ENCODE data around the gene AJAP1.
"Not testable (repeated sequence)": the region's sequence is repeated elsewhere in the genome, so short reads cannot be mapped to it uniquely, and the experiment has no call there.

The AJAP1 gene

DNA sequence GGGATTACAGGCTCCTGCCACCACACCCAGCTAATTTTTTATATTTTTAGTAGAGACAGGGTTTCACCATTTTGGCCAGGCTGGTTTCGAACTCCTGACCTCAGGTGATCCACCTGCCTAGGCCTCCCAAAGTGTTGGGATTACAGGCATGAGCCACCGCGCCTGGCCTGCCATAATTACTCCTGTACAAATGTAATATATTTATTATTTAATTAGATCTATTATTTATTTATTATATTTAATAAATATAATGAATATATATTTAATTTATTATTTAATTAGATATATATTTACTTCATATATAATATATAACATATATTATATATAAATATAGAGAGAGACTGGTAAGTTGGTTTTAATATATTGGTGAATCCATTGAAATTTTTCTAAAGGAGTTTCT lies 35.6 kb upstream of the AJAP1 start:
- H3K27me3 ChIP-seq (ENCODE audit: control insufficient read depth, insufficient read depth, low read length); H3K9ac ChIP-seq (ENCODE audit: low read length); H3K4me1 ChIP-seq (ENCODE audit: control insufficient read depth, low read depth, low read length); H3K4me3 ChIP-seq (ENCODE audit: low read length); H3K36me3 ChIP-seq (ENCODE audit: control insufficient read depth, low read depth, low read length); H3K27ac ChIP-seq (ENCODE audit: low read length); H3K9me3 ChIP-seq (ENCODE audit: control insufficient read depth, low read depth, low read length): not testable (repeated sequence)

DNA sequence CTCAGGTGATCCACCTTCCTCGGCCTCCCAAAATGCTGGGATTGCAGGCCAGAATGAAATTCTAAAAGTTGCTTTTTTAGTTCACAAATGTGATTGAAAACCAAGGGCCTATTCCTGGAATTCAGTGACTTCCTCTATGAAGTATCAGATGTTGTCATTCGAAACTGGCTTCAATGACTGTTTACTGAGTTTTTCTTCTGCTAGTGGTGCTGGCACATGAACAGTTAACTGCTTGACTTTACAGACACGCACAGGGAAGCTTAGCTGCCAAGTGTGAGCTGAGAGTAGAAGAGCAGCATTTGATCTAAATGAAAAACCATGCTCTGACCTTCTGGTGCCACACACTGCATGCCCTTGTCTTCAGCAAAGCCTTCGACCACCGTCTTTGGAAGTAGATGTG lies 32.8 kb upstream of the AJAP1 start:
- Histone ChIP-seq H3K9me3 (ENCODE audit: control insufficient read depth, low read depth, low read length) (no peaks in the 10 kb centered on the region), H3K27ac (ENCODE audit: low read length) (no peak overlapping the region), H3K27me3 (ENCODE audit: control insufficient read depth, insufficient read depth, low read length) (no peaks in the 10 kb centered on the region)

DNA sequence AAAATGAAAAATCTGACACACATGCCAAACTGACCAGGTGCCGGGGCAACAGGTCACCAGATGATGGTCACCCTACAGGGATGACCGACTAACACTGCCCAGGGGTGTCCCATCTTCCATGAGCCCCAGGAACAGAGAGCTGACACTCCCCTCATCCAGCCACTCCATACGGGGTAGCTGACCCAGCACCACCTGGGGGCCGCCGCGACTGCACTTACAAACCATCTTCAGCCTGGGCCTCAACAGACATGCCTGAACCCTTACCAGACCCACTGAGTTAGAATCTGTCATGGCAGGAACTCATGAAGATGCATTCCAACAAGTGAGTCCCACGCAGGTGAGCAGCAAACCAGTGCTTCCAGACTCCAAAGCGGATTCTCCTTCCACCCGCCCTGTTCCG lies 31.6 kb upstream of the AJAP1 start:
- Histone ChIP-seq H3K9me3 (ENCODE audit: control insufficient read depth, low read depth, low read length) (no peaks in the 10 kb centered on the region), H3K27ac (ENCODE audit: low read length) (no peak overlapping the region), H3K36me3 (ENCODE audit: control insufficient read depth, low read depth, low read length) (no peaks in the 10 kb centered on the region), H3K4me3 (ENCODE audit: low read length) (no peak overlapping the region), H3K4me1 (ENCODE audit: control insufficient read depth, low read depth, low read length) (no peaks in the 10 kb centered on the region), H3K9ac (ENCODE audit: low read length) (no peak overlapping the region), H3K27me3 (ENCODE audit: control insufficient read depth, insufficient read depth, low read length) (no peaks in the 10 kb centered on the region)

More for the DNA sequence above, 32.8 kb upstream of the AJAP1 start:
- no peak overlapping the region for H3K9ac ChIP-seq (ENCODE audit: low read length)
- H3K4me1 ChIP-seq (ENCODE audit: control insufficient read depth, low read depth, low read length), result no peaks in the 10 kb centered on the region
- H3K4me3 ChIP-seq (ENCODE audit: low read length), result no peak overlapping the region
- H3K36me3 ChIP-seq (ENCODE audit: control insufficient read depth, low read depth, low read length), result no peaks in the 10 kb centered on the region

DNA sequence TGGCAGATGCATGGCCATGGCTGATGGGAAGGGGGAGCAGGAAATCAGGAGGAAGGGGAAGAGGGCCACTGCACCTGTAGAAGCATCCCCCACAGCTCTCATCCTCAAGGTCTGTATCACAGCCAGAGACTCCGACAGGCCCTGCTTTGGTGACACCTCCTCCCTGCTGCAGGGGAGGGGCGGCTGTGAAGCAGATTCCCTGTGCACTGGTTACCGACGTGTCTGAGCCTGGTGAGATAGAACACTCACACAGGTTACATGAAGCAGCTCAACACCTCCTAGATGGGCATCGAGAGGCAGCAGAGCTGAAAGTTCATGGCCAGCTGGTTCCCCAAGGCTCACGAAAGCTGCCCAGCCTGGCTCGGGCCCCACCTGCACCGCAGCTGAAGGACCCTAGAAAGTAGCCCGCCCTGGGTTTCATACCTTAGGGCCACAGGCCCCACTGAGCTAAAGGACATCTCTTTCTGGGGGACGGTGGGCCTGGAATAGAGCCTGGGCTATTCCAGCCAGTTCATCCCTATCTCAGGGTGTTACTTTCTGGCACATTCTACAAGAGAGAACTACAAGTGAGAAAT lies 30.2 kb upstream of the AJAP1 start:
- Histone ChIP-seq H3K27me3 (ENCODE audit: control insufficient read depth, insufficient read depth, low read length) (no peaks in the 10 kb centered on the region), H3K27ac (ENCODE audit: low read length) (no peak overlapping the region), H3K9me3 (ENCODE audit: control insufficient read depth, low read depth, low read length) (no peaks in the 10 kb centered on the region), H3K4me3 (ENCODE audit: low read length) (no peak overlapping the region), H3K9ac (ENCODE audit: low read length) (no peak overlapping the region), H3K36me3 (ENCODE audit: control insufficient read depth, low read depth, low read length) (no peaks in the 10 kb centered on the region), H3K4me1 (ENCODE audit: control insufficient read depth, low read depth, low read length) (no peaks in the 10 kb centered on the region)

DNA sequence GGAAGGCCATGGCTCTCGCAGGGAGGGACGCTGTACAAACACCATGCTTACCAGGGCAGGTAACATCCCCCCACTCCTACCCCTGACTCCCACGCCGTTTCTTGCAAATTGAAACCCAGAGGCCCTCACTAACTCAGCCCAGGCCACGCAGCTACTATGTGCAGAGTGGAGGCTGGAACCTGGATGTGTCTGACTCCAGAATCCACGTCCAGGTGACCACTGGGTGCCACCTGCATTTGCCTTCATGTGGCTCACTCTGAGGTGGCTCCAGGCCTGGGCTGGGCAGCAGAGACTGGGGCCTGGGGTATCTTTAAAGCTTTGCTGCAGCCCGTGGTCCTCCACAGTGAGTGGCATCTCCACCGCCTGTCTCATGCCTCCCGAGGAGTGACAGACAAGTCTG lies 29.6 kb upstream of the AJAP1 start:
- H3K9me3 ChIP-seq (ENCODE audit: control insufficient read depth, low read depth, low read length), result no peaks in the 10 kb centered on the region
- no peak overlapping the region for H3K9ac ChIP-seq (ENCODE audit: low read length)
- no peaks in the 10 kb centered on the region for H3K36me3 ChIP-seq (ENCODE audit: control insufficient read depth, low read depth, low read length)
- no peak overlapping the region for H3K4me3 ChIP-seq (ENCODE audit: low read length)
- H3K27me3 ChIP-seq (ENCODE audit: control insufficient read depth, insufficient read depth, low read length), result no peaks in the 10 kb centered on the region
- H3K27ac ChIP-seq (ENCODE audit: low read length), result no peak overlapping the region
- no peaks in the 10 kb centered on the region for H3K4me1 ChIP-seq (ENCODE audit: control insufficient read depth, low read depth, low read length)

DNA sequence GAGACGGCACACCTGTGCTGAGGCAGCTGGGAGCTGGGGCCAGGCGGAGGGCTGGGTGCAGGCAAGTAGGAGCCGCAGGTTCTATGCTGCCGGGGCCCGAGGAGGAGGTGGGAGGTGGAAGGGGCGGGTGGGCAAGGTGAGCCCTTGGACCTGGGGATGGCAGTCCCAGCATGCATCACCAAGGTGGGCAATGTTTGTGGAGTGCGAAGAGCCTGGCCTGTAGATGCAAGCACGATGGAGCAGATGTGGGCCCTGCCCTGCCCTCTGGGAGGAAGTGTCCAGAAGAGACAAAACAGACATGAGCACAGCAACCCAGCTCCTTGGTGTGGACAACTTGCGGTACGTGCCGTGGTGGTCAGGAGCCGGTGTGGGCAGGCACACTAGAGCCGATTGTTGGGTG lies 28.3 kb upstream of the AJAP1 start:
- Histone ChIP-seq H3K36me3 (ENCODE audit: control insufficient read depth, low read depth, low read length) (no peaks in the 10 kb centered on the region), H3K4me3 (ENCODE audit: low read length) (no peak overlapping the region), H3K9ac (ENCODE audit: low read length) (no peak overlapping the region), H3K4me1 (ENCODE audit: control insufficient read depth, low read depth, low read length) (no peaks in the 10 kb centered on the region), H3K27me3 (ENCODE audit: control insufficient read depth, insufficient read depth, low read length) (no peaks in the 10 kb centered on the region), H3K9me3 (ENCODE audit: control insufficient read depth, low read depth, low read length) (no peaks in the 10 kb centered on the region), H3K27ac (ENCODE audit: low read length) (no peak overlapping the region)

DNA sequence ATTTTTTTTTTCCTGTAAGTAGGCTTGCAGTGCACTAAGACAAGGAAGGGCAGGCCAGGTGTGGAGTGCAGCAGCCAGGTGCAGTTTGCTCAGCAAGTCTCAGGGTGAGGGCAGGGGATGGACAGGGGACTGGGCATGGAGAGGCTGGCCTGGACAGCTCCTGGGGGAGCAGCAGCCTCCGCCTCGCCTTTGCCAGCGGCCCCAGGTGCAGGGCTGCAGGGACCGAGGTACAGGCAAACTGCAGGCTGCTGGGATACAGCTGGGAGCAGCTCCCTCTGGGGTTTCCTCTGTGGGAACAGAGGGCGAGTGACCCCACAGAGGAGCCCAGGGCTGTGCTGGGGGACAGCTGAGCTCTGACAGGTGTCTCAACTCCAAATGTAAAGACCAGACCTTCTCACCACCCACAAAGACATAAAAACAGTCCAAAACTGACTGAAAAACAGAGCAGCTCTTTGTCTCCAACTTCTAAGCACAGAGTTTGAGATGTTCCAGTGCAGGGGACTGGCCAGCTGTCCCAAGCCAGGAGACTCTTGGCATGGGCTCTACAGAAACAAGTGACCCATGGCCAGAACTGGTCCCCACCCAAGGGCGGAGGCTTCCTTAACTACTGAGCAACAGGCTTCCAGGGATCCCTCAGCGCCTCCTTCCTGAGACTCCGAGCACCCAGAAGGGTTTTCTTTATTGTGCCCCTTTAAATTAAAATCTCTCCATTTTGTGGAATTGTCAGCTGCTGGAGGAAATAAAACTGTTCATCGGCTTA lies 27.7 kb upstream of the AJAP1 start:
- Histone ChIP-seq H3K27me3 (ENCODE audit: control insufficient read depth, insufficient read depth, low read length) (no peaks in the 10 kb centered on the region), H3K36me3 (ENCODE audit: control insufficient read depth, low read depth, low read length) (no peaks in the 10 kb centered on the region), H3K9ac (ENCODE audit: low read length) (no peak overlapping the region), H3K4me3 (ENCODE audit: low read length) (no peak overlapping the region), H3K27ac (ENCODE audit: low read length) (no peak overlapping the region), H3K9me3 (ENCODE audit: control insufficient read depth, low read depth, low read length) (no peaks in the 10 kb centered on the region), H3K4me1 (ENCODE audit: control insufficient read depth, low read depth, low read length) (no peaks in the 10 kb centered on the region)

DNA sequence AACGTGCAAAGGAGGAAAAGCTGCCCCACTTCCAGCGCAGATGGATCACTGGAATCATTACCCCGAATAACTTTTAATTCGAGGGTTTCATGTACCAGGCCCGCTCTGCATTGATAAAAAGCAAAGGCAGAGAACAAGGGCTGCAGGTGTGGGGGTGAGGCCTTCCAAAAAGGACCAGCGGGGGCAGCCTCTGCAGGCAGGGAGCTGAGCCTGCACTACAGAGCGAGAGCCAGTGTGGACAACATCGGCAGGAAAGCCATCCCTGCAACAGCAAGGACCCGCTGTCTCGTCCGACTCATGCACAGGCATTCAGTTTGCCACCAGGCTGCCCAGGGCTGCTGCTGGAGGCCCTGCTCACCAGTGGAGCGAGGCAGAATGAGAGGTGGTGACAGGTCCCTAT lies 27.1 kb upstream of the AJAP1 start:
- Histone ChIP-seq H3K4me1 (ENCODE audit: control insufficient read depth, low read depth, low read length) (no peaks in the 10 kb centered on the region), H3K9me3 (ENCODE audit: control insufficient read depth, low read depth, low read length) (no peaks in the 10 kb centered on the region), H3K4me3 (ENCODE audit: low read length) (no peak overlapping the region), H3K36me3 (ENCODE audit: control insufficient read depth, low read depth, low read length) (no peaks in the 10 kb centered on the region), H3K9ac (ENCODE audit: low read length) (no peak overlapping the region), H3K27ac (ENCODE audit: low read length) (no peak overlapping the region), H3K27me3 (ENCODE audit: control insufficient read depth, insufficient read depth, low read length) (no peaks in the 10 kb centered on the region)

DNA sequence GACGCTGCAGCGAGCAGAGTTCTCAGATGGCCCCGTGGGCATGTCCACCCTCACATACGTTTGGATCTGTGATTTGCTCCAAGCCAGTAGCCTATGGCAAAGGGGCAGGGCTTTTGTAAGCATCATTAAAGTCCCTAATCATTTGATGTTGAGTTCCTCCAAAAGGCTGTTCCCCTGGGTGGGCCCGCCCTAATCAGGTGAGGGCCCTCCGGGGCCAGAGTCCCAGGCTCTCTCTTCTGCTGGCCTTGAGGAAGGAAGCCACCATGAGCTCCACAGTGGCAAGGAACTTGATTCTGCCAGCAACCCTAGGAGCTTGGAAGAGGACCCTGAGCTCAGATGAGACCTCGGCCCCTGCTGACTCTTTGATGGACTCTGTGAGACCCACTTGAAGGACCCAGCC lies 25.4 kb upstream of the AJAP1 start:
- Histone ChIP-seq H3K27me3 (ENCODE audit: control insufficient read depth, insufficient read depth, low read length) (no peaks in the 10 kb centered on the region), H3K36me3 (ENCODE audit: control insufficient read depth, low read depth, low read length) (no peaks in the 10 kb centered on the region), H3K9ac (ENCODE audit: low read length) (no peak overlapping the region), H3K9me3 (ENCODE audit: control insufficient read depth, low read depth, low read length) (no peaks in the 10 kb centered on the region), H3K4me1 (ENCODE audit: control insufficient read depth, low read depth, low read length) (no peaks in the 10 kb centered on the region), H3K27ac (ENCODE audit: low read length) (no peak overlapping the region), H3K4me3 (ENCODE audit: low read length) (no peak overlapping the region)

DNA sequence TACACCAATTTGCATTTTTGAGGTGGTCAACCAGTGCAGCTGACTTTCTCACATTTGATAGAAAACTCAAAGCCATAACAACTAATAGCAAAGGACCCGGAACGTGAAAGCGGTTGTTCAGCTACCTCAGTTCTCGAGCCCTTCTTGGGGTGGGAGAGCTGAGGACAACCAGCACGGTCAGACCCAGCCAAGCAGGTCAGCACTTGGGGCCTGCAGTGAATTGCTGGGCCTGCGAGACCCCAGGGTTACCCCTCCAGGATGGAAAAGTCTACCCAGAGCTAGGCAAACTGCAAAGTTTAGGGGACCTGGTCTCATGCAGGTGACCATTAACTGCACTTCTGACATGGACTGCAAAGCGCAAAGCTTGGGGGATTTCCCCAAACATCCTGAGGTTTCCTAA lies 23.8 kb upstream of the AJAP1 start:
- Histone ChIP-seq H3K27me3 (ENCODE audit: control insufficient read depth, insufficient read depth, low read length) (no peaks in the 10 kb centered on the region), H3K9me3 (ENCODE audit: control insufficient read depth, low read depth, low read length) (no peaks in the 10 kb centered on the region), H3K27ac (ENCODE audit: low read length) (no peak overlapping the region), H3K9ac (ENCODE audit: low read length) (no peak overlapping the region), H3K36me3 (ENCODE audit: control insufficient read depth, low read depth, low read length) (no peaks in the 10 kb centered on the region), H3K4me1 (ENCODE audit: control insufficient read depth, low read depth, low read length) (no peaks in the 10 kb centered on the region), H3K4me3 (ENCODE audit: low read length) (no peak overlapping the region)

DNA sequence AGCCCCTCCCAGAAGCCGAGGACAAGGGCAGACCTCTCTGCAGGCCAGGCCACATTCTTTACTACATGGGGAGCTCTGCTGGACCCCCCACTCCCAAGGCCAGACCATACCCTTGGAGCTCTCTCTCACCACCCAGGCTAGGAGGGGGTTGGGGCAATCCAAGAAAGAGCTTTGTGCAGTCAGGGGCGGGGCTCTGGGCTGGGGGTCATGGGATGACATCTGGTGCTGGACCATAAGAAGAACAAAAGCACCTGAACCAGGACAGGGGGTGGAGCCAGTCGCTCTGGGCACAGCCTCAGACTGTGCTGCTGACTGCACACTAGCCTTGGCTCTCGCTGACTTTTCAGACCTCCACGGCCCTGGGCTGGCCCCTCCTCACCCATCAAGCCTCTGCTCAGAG lies 23.1 kb upstream of the AJAP1 start:
- no peaks in the 10 kb centered on the region for H3K9me3 ChIP-seq (ENCODE audit: control insufficient read depth, low read depth, low read length)
- H3K27me3 ChIP-seq (ENCODE audit: control insufficient read depth, insufficient read depth, low read length), result no peaks in the 10 kb centered on the region
- H3K4me1 ChIP-seq (ENCODE audit: control insufficient read depth, low read depth, low read length), result no peaks in the 10 kb centered on the region
- H3K4me3 ChIP-seq (ENCODE audit: low read length), result no peak overlapping the region
- no peak overlapping the region for H3K9ac ChIP-seq (ENCODE audit: low read length)
- H3K27ac ChIP-seq (ENCODE audit: low read length), result no peak overlapping the region
- H3K36me3 ChIP-seq (ENCODE audit: control insufficient read depth, low read depth, low read length), result no peaks in the 10 kb centered on the region

DNA sequence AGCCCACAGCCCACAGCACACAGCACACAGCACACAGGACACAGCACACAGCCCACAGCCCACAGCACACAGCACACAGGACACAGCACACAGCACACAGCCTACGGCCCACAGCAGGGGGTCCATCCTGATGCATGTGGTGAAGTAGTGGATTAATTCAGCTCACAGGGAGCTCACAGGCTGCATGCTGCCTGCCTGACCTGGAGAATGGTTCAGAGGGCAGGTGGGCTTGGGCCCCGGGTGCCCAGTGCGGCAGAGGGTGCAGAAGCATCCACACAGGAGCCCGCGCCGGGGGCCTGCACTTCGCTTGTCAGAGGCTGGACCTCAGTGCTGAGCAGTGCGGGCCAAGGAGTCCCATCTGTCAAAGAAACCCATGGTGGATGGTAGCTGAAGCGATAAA lies 21.1 kb upstream of the AJAP1 start:
- Histone ChIP-seq H3K27me3 (ENCODE audit: control insufficient read depth, insufficient read depth, low read length) (no peaks in the 10 kb centered on the region), H3K9ac (ENCODE audit: low read length) (no peak overlapping the region), H3K9me3 (ENCODE audit: control insufficient read depth, low read depth, low read length) (no peaks in the 10 kb centered on the region), H3K27ac (ENCODE audit: low read length) (no peak overlapping the region), H3K36me3 (ENCODE audit: control insufficient read depth, low read depth, low read length) (no peaks in the 10 kb centered on the region), H3K4me3 (ENCODE audit: low read length) (no peak overlapping the region), H3K4me1 (ENCODE audit: control insufficient read depth, low read depth, low read length) (no peaks in the 10 kb centered on the region)

All from iPS-18a (cell line).